Hair follicle dermal papilla cell (primary cell): ENCODE measurements around the gene SLITRK3. TPM values are rescaled to one million over a fixed set of nuclear protein-coding genes. Genes with fewer than 3 reads are reported as not detected.

Experiments used
- total RNA-seq: library from RNA; depleted of rRNA; stranded (reverse); fragments of >200 nt; gene quantifications from 2 replicates; pipeline ENCODE4 v1.2.3, GENCODE V29; 2012

Gene SLITRK3
- total RNA-seq = not detected in 2 replicates

GRCh38 chr3:165195640-165196576, at the start of gene SLITRK3:
TSS of gene SLITRK3 (minus strand) at chr3:165196384. CDS start at chr3:165190830, 5,554 bp downstream.

Other genes starting within 250 kb of the SLITRK3 start
- not detected in 2 replicates for gene SI, start 117.9 kb downstream of the SLITRK3 start, total RNA-seq